ENCODE results near the gene KDM2B. TPM values are rescaled to one million over a fixed set of nuclear protein-coding genes. Genes with fewer than 3 reads are reported as not detected.
A peak's percentile ranks its signal among the peaks of the same experiment; 100 is the strongest.

The KDM2B gene
- total RNA-seq, 1 experiment from 2014 or later: 45.1 TPM

- POLR2A ChIA-PET (ENCODE audit: unreplicated experiment): interaction anchor here (0.6 kb wide), 1 partner anchor 25 kb away, joined by 44 read pairs; no protein-coding TSS in a partner anchor
- BruUV-seq (replicated peaks): no TSS peak
- CTCF ChIA-PET: no interaction called here
These were observed 65.2 kb downstream of the KDM2B start for GRCh38 chr12:121515615-121516014.

GRCh38 chr12:121514184-121514742 lies 66.6 kb downstream of the KDM2B start:
- ChIA-PET POLR2A (ENCODE audit: unreplicated experiment) (no interaction called here), CTCF (interaction anchor here (0.6 kb wide), 1 partner anchor 18 kb away, joined by 10 read pairs; no protein-coding TSS in a partner anchor)
- Histone ChIP-seq H3K9me3 (ENCODE audit: insufficient read depth, low read depth) (no peaks in the 10 kb centered on the region), H3K4me3 (no peak overlapping the region), H4K20me1 (ENCODE audit: insufficient read depth) (no peaks in the 10 kb centered on the region), H3K36me3 (ENCODE audit: low read depth) (no peaks in the 10 kb centered on the region), H3K79me2 (ENCODE audit: low read depth) (no peaks in the 10 kb centered on the region), H3F3A (ENCODE audit: insufficient read depth, low read depth) (peaks cover 6% of the 10 kb centered on the region; the same call in 1 of the 2 replicates), H3K27me3 (ENCODE audit: insufficient read depth, low read depth) (no peaks in the 10 kb centered on the region), H3K4me2 (no peak overlapping the region), H3K27ac (no peak overlapping the region), H2AFZ (no peak overlapping the region), H3K9me2 (ENCODE audit: insufficient read depth) (no peaks in the 10 kb centered on the region), H3K4me1 (replicated peaks; ENCODE audit: insufficient read depth) (no peaks in the 10 kb centered on the region)
- intact Hi-C loops (cut with micrococcal nuclease; ENCODE audit: unreplicated experiment): no loop called here
- BruUV-seq (replicated peaks): no TSS peak
- no peak for DNase-seq
- TF ChIP-seq EZH2 (IDR thresholded peaks at IDR 0.05; ENCODE audit: low read depth): no peak
- no peak for TF ChIP-seq CTCF (conservative IDR thresholded peaks at IDR 0.05)

More at GRCh38 chr12:121515615-121516014, 65.2 kb downstream of the KDM2B start:
- Histone ChIP-seq H3K27me3 (ENCODE audit: insufficient read depth, low read depth) (no peaks in the 10 kb centered on the region), H3K4me2 (no peak overlapping the region), H3K79me2 (ENCODE audit: low read depth) (no peaks in the 10 kb centered on the region), H3K9me2 (ENCODE audit: insufficient read depth) (no peaks in the 10 kb centered on the region), H2AFZ (no peak overlapping the region), H3F3A (ENCODE audit: insufficient read depth, low read depth) (peaks cover 6% of the 10 kb centered on the region; the same call in 1 of the 2 replicates), H3K36me3 (ENCODE audit: low read depth) (no peaks in the 10 kb centered on the region), H3K9me3 (ENCODE audit: insufficient read depth, low read depth) (no peaks in the 10 kb centered on the region), H3K27ac (no peak overlapping the region), H3K4me3 (no peak overlapping the region), H3K4me1 (replicated peaks; ENCODE audit: insufficient read depth) (no peaks in the 10 kb centered on the region), H4K20me1 (ENCODE audit: insufficient read depth) (no peaks in the 10 kb centered on the region)
- no peak for DNase-seq
- TF ChIP-seq CTCF (conservative IDR thresholded peaks at IDR 0.05) (no peak), EZH2 (IDR thresholded peaks at IDR 0.05; ENCODE audit: low read depth) (no peak)
- intact Hi-C loops (cut with micrococcal nuclease; ENCODE audit: unreplicated experiment): no loop called here

- POLR2A ChIA-PET (ENCODE audit: unreplicated experiment): no interaction called here
- intact Hi-C loops (cut with micrococcal nuclease; ENCODE audit: unreplicated experiment): no loop called here
- H3K4me3 ChIP-seq: no peak overlapping the region
- H3K4me2 ChIP-seq: no peak overlapping the region
- CTCF ChIA-PET: interaction anchor here (0.6 kb wide), 1 partner anchor 18 kb away, joined by 10 read pairs; no protein-coding TSS in a partner anchor
- no peaks in the 10 kb centered on the region for H3K9me3 ChIP-seq (ENCODE audit: insufficient read depth, low read depth)
- H3K27me3 ChIP-seq (ENCODE audit: insufficient read depth, low read depth): no peaks in the 10 kb centered on the region
- no peaks in the 10 kb centered on the region for H3K9me2 ChIP-seq (ENCODE audit: insufficient read depth)
- no peak overlapping the region for H2AFZ ChIP-seq
- H3F3A ChIP-seq (ENCODE audit: insufficient read depth, low read depth): peaks cover 6% of the 10 kb centered on the region; the same call in 1 of the 2 replicates
- TF ChIP-seq CTCF (conservative IDR thresholded peaks at IDR 0.05) (no peak; the same call in 1 of the 2 replicates), EZH2 (IDR thresholded peaks at IDR 0.05; ENCODE audit: low read depth) (no peak)
- no peaks in the 10 kb centered on the region for H4K20me1 ChIP-seq (ENCODE audit: insufficient read depth)
- BruUV-seq (replicated peaks): no TSS peak
- H3K27ac ChIP-seq: no peak overlapping the region
- H3K4me1 ChIP-seq (replicated peaks; ENCODE audit: insufficient read depth): no peaks in the 10 kb centered on the region
- H3K36me3 ChIP-seq (ENCODE audit: low read depth): no peaks in the 10 kb centered on the region
- peak; percentile 57 to 75 for DNase-seq
- H3K79me2 ChIP-seq (ENCODE audit: low read depth): no peaks in the 10 kb centered on the region
These were observed 67.2 kb downstream of the KDM2B start for GRCh38 chr12:121513464-121514183.
